Osteocyte (in vitro differentiated cells): ENCODE data around the gene CHKA. TPM values are rescaled to one million over a fixed set of nuclear protein-coding genes. Genes with fewer than 3 reads are reported as not detected.
A peak's percentile ranks its signal among the peaks of the same experiment; 100 is the strongest.

Experiments
- DNase-seq: peaks from one replicate; pipeline ENCODE4 v3.0.0; 2021; ENCODE audit warnings: mixed read lengths; ENCODE audit not compliant: unreplicated experiment; ENCODE audit errors: extremely low spot score
- H3K27ac Mint-ChIP-seq: one replicate; pipeline ENCODE4 v1.8.0; 2021; ENCODE audit warnings: mild to moderate bottlenecking, mixed read lengths; ENCODE audit not compliant: unreplicated experiment
- H3K27me3 Mint-ChIP-seq: one replicate; pipeline ENCODE4 v1.8.0; 2021; ENCODE audit warnings: mixed read lengths; ENCODE audit not compliant: unreplicated experiment
- H3K36me3 Mint-ChIP-seq: one replicate; pipeline ENCODE4 v1.8.0; 2021; ENCODE audit warnings: mixed read lengths; ENCODE audit not compliant: unreplicated experiment
- H3K4me1 Mint-ChIP-seq: one replicate; pipeline ENCODE4 v1.8.0; 2021; ENCODE audit warnings: mixed read lengths; ENCODE audit not compliant: unreplicated experiment
- H3K4me3 Mint-ChIP-seq: one replicate; pipeline ENCODE4 v1.8.0; 2021; ENCODE audit warnings: mild to moderate bottlenecking, moderate library complexity, mixed read lengths; ENCODE audit not compliant: unreplicated experiment
- H3K9me3 Mint-ChIP-seq: one replicate; pipeline ENCODE4 v1.8.0; 2021; ENCODE audit warnings: mixed read lengths; ENCODE audit not compliant: unreplicated experiment
- CTCF ChIP-seq: fragments of 200-600 bp; sonication (generic); IDR thresholded peaks from 2 replicates; pipeline ENCODE4 v1.5.0; 2021; ENCODE audit warnings: antibody characterized with exemption, mild to moderate bottlenecking, moderate library complexity
- total RNA-seq: library from RNA; stranded (reverse); gene quantifications from 2 replicates; pipeline ENCODE4 v1.2.1, GENCODE V29; 2021

CHKA gene
- total RNA-seq, 1 donor from 2014 or later, result 38.0 TPM

GRCh38 chr11:68036141-68036716 lies 85.0 kb downstream of the CHKA start:
- H3K4me3 Mint-ChIP-seq, result no peak overlapping the region
- H3K27me3 Mint-ChIP-seq, result no peaks in the 10 kb centered on the region
- H3K9me3 Mint-ChIP-seq, result no peaks in the 10 kb centered on the region
- no peak for TF ChIP-seq CTCF
- DNase-seq, result no peak
- no peak overlapping the region for H3K27ac Mint-ChIP-seq
- peaks cover 30% of the 10 kb centered on the region for H3K4me1 Mint-ChIP-seq
- peaks cover 2% of the 10 kb centered on the region for H3K36me3 Mint-ChIP-seq

- Mint-ChIP-seq H3K4me3 (no peak overlapping the region), H3K9me3 (no peaks in the 10 kb centered on the region), H3K36me3 (peaks cover 2% of the 10 kb centered on the region), H3K27me3 (no peaks in the 10 kb centered on the region), H3K27ac (no peak overlapping the region), H3K4me1 (peaks cover 30% of the 10 kb centered on the region)
- TF ChIP-seq CTCF, result no peak
- DNase-seq, result no peak
Observed at GRCh38 chr11:68035266-68035876, 85.8 kb downstream of the CHKA start.

- Mint-ChIP-seq H3K27me3 (no peaks in the 10 kb centered on the region), H3K4me3 (no peak overlapping the region), H3K27ac (no peak overlapping the region), H3K36me3 (peaks cover 2% of the 10 kb centered on the region), H3K4me1 (peaks cover 35% of the 10 kb centered on the region), H3K9me3 (no peaks in the 10 kb centered on the region)
- DNase-seq, result no peak
- no peak for TF ChIP-seq CTCF
Observed at GRCh38 chr11:68033708-68034045, 87.5 kb downstream of the CHKA start.

- Mint-ChIP-seq H3K4me3 (no peak overlapping the region), H3K9me3 (no peaks in the 10 kb centered on the region), H3K27me3 (no peaks in the 10 kb centered on the region), H3K27ac (no peak overlapping the region), H3K36me3 (peaks cover 2% of the 10 kb centered on the region), H3K4me1 (peaks cover 37% of the 10 kb centered on the region)
- TF ChIP-seq CTCF, result no peak
- DNase-seq, result no peak
Observed at GRCh38 chr11:68032997-68033707, 88.0 kb downstream of the CHKA start.

- Mint-ChIP-seq H3K4me3 (peak overlapping the region; percentile 95), H3K27ac (no peak overlapping the region), H3K9me3 (no peaks in the 10 kb centered on the region), H3K27me3 (no peaks in the 10 kb centered on the region), H3K36me3 (peaks cover 2% of the 10 kb centered on the region), H3K4me1 (peaks cover 42% of the 10 kb centered on the region)
- no peak for TF ChIP-seq CTCF
- no peak for DNase-seq
Observed at GRCh38 chr11:68032003-68032402, 89.2 kb downstream of the CHKA start.
